B cell (primary cell): ENCODE results near the gene TSG101. TPM values are rescaled to one million over a fixed set of nuclear protein-coding genes. Genes with fewer than 3 reads are reported as not detected.

Experiments used
- ATAC-seq: fragments of 200-7000 bp; cut with Tn5 transposase; one replicate; pipeline ENCODE4 v1.10.0; 2021; ENCODE audit warnings: low read depth, mild to moderate bottlenecking, moderate number of reproducible peaks, moderate library complexity
- CTCF ChIA-PET: fragments of 350-600 bp; sonication (Branson Sonifier 250); formaldehyde crosslinking; loops from one replicate; lab custom pipeline; 2021; ENCODE audit warnings: antibody characterized with exemption, inconsistent platforms; lab: Charles Lee
- POLR2A ChIA-PET: fragments of 350-600 bp; sonication (Branson Sonifier 250); formaldehyde crosslinking; loops from one replicate; lab custom pipeline; 2021; ENCODE audit warnings: antibody characterized with exemption; lab: Charles Lee
- DNase-seq: peaks from one replicate; pipeline ENCODE4 v3.0.0; 2013
- H2AFZ ChIP-seq: 2 replicates; pipeline ENCODE4 v1.6.1; 2012; ENCODE audit warnings: mild to moderate bottlenecking, low read depth, low read length; ENCODE audit not compliant: insufficient read depth, poor library complexity, severe bottlenecking
- H3K27ac ChIP-seq, 2 donors: 1 replicate in 1 of 2; 2 replicates in 1 of 2; pipeline ENCODE4 v1.5.1; 2012 to 2013; ENCODE audit warnings: low read length in 2 of 2, mild to moderate bottlenecking in 2 of 2, moderate library complexity in 1 of 2
- H3K27me3 ChIP-seq, 4 experiments: fragments of 200-600 bp in 1 of 4; sonication (generic) in 1 of 4; replicated peaks in 1 of 4; 1 replicate in 2 of 4; 2 replicates in 2 of 4; pipeline versions ENCODE4 v1.6.1 to v1.7.0; 2013 to 2016; ENCODE audit warnings: low read length in 3 of 4, mild to moderate bottlenecking in 2 of 4, mixed read lengths in 1 of 4, moderate library complexity in 1 of 4; ENCODE audit not compliant: insufficient read depth in 4 of 4, control insufficient read depth in 3 of 4; ENCODE audit errors: control extremely low read depth in 1 of 4
- H3K36me3 ChIP-seq, 2 experiments: replicated peaks in 1 of 2; 1 replicate in 1 of 2; 2 replicates in 1 of 2; pipeline versions ENCODE4 v1.6.1 to v1.7.1; 2013; ENCODE audit warnings: low read length in 1 of 2; ENCODE audit not compliant: insufficient read depth in 2 of 2, control insufficient read depth in 1 of 2; ENCODE audit errors: control extremely low read depth in 1 of 2, extremely low read depth in 1 of 2
- H3K4me1 ChIP-seq, 2 donors: fragments of 200-600 bp in 1 of 2; sonication (generic) in 1 of 2; 1 replicate in 1 of 2; 2 replicates in 1 of 2; pipeline versions ENCODE4 v1.5.1 to v1.6.1; 2013 to 2017; ENCODE audit warnings: low read length in 2 of 2; ENCODE audit not compliant: control insufficient read depth in 2 of 2, insufficient read depth in 2 of 2
- H3K4me2 ChIP-seq: replicated peaks from 2 replicates; pipeline ENCODE3; 2012; ENCODE audit warnings: mild to moderate bottlenecking, low read depth, low read length; ENCODE audit not compliant: poor library complexity, severe bottlenecking
- H3K4me3 ChIP-seq, 5 experiments: fragments of 200-600 bp in 1 of 5; sonication (generic) in 1 of 5; 1 replicate in 3 of 5; 2 replicates in 2 of 5; pipeline versions ENCODE4 v1.5.1 to v1.7.0; 2011 to 2016; ENCODE audit warnings: low read length in 4 of 5, mild to moderate bottlenecking in 4 of 5, low read depth in 2 of 5, control low read depth in 1 of 5, moderate library complexity in 1 of 5; ENCODE audit not compliant: insufficient read depth in 1 of 5; ENCODE audit errors: control extremely low read depth in 1 of 5, extremely low read depth in 1 of 5
- H3K79me2 ChIP-seq: fragments of 200-600 bp; sonication (generic); one replicate; pipeline ENCODE4 v1.6.0; 2016; ENCODE audit warnings: low read length; ENCODE audit not compliant: control insufficient read depth, insufficient read depth
- H3K9ac ChIP-seq: fragments of 200-600 bp; sonication (generic); 2 replicates; pipeline ENCODE4 v1.6.1; 2017; ENCODE audit warnings: mild to moderate bottlenecking, low read length, moderate library complexity
- H3K9me3 ChIP-seq, 3 donors: one replicate each; pipeline versions ENCODE4 v1.6.1 to v1.7.1; 2013; ENCODE audit warnings: low read length in 2 of 3; ENCODE audit not compliant: control insufficient read depth in 2 of 3, insufficient read depth in 1 of 3; ENCODE audit errors: control extremely low read depth in 1 of 3
- H4K20me1 ChIP-seq: 2 replicates; pipeline ENCODE4 v1.6.0; 2012; ENCODE audit warnings: mild to moderate bottlenecking, low read length; ENCODE audit not compliant: insufficient read depth, control insufficient read depth, poor library complexity, severe bottlenecking
- H3K27ac Mint-ChIP-seq: one replicate; pipeline ENCODE4 v1.8.0; 2021; ENCODE audit warnings: mixed read lengths
- H3K27me3 Mint-ChIP-seq: one replicate; pipeline ENCODE4 v1.8.0; 2021; ENCODE audit warnings: mixed read lengths
- H3K4me1 Mint-ChIP-seq: one replicate; pipeline ENCODE4 v1.8.0; 2021; ENCODE audit warnings: mixed read lengths
- H3K4me3 Mint-ChIP-seq: one replicate; pipeline ENCODE4 v1.8.0; 2021; ENCODE audit warnings: mixed read lengths
- H3K9me3 Mint-ChIP-seq: one replicate; pipeline ENCODE4 v1.8.0; 2022; ENCODE audit warnings: mixed read lengths; ENCODE audit not compliant: insufficient read depth
- EZH2 ChIP-seq: IDR thresholded peaks from 2 replicates; pipeline ENCODE4 v1.6.1; 2012; ENCODE audit warnings: borderline replicate concordance, low read depth, mild to moderate bottlenecking, moderate library complexity, low read length; ENCODE audit not compliant: insufficient read depth, poor library complexity, severe bottlenecking
- WGBS: methylation state at CpG from one replicate; pipeline ENCODE4 v1.1.5; 2013; ENCODE audit warnings: missing lambda C conversion rate; ENCODE audit not compliant: insufficient coverage; 5-methylcytosine and 5-hydroxymethylcytosine counted together
- intact Hi-C: fragments of 100-400 bp; cut with micrococcal nuclease; formaldehyde crosslinking; loops from one replicate; pipeline ENCODE4 v1.10.0; 2022
- polyA plus RNA-seq: library from polyadenylated mRNA; depleted of rRNA; stranded (reverse); fragments of >200 nt; gene quantifications from 2 replicates; pipeline ENCODE4 v1.2.3, GENCODE V29; 2012
- total RNA-seq, 2 donors: library from RNA; stranded (reverse); fragments of 120-200 nt in 1 of 2; gene quantifications; 1 replicate in 1 of 2; 2 replicates in 1 of 2; pipeline versions ENCODE4 v1.2.3 to v1.2.4, GENCODE V29; 2013 to 2022
- TF ChIP-seq, protein P1 (sequence below): fragments of 200-600 bp; IDR thresholded peaks from one replicate; pipeline ENCODE4 v1.8.0; 2022; ENCODE audit warnings: antibody characterized with exemption, mild to moderate bottlenecking

Gene TSG101
- total and polyA plus RNA-seq, 2 donors (not counting 1 experiment from before 2014, with no cell fraction given) = 50.9 to 56.5 TPM

DNA sequence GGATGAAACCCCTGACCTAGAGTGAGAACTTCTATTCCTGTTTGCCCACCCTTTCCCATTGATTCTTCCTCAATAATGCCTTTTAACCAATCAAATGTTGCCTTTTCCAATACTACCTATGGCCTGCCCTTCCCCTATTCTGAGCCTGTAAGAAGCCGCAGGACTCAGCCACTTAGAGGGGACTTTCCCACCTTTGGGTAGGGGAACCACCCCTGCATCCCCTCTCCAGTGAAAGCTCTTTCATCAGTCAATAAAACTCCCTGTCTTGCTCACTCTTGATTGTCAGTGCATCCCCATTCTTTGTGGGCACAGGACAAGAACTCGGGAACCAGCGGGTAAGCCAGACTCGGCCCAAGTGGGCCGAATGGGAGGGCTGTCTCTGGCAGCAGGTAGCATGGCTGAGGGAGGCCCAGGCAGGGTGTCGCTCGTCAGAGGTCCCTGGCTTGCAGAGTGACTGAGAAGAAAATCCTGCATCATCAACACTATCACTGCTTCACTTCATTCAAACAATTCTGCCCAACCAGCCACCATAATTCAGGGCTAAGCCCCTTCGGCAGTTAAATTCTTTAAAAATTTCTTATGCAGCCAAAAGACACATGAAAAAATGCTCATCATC, 40.7 kb downstream of the TSG101 start:
- Mint-ChIP-seq H3K27ac (no peak overlapping the region), H3K27me3 (no peaks in the 10 kb centered on the region), H3K4me3 (no peak overlapping the region), H3K9me3 (no peaks in the 10 kb centered on the region), H3K4me1 (no peaks in the 10 kb centered on the region)
- Histone ChIP-seq H3K27me3 (no peaks in the 10 kb centered on the region), H3K36me3 (peaks cover 19 to 69% of the 10 kb centered on the region in 2 experiments), H3K79me2 (no peaks in the 10 kb centered on the region), H3K4me1 (no peaks in the 10 kb centered on the region), H4K20me1 (peaks cover 9% of the 10 kb centered on the region), H3K4me3 (no peak overlapping the region), H3K4me2 (no peak overlapping the region), H3K9ac (no peak overlapping the region), H3K27ac (no peak overlapping the region), H3K9me3 (no peaks in the 10 kb centered on the region), H2AFZ (no peak overlapping the region)
- TF ChIP-seq EZH2 = no peak
- TF ChIP-seq, protein P1, sequence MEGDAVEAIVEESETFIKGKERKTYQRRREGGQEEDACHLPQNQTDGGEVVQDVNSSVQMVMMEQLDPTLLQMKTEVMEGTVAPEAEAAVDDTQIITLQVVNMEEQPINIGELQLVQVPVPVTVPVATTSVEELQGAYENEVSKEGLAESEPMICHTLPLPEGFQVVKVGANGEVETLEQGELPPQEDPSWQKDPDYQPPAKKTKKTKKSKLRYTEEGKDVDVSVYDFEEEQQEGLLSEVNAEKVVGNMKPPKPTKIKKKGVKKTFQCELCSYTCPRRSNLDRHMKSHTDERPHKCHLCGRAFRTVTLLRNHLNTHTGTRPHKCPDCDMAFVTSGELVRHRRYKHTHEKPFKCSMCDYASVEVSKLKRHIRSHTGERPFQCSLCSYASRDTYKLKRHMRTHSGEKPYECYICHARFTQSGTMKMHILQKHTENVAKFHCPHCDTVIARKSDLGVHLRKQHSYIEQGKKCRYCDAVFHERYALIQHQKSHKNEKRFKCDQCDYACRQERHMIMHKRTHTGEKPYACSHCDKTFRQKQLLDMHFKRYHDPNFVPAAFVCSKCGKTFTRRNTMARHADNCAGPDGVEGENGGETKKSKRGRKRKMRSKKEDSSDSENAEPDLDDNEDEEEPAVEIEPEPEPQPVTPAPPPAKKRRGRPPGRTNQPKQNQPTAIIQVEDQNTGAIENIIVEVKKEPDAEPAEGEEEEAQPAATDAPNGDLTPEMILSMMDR = no peak
- WGBS = 88% methylated on average over 7 of the region's 8 CpGs
- DNase-seq = no peak
- ChIA-PET CTCF (no interaction called here), POLR2A (no interaction called here)
- intact Hi-C loops = no loop called here
- ATAC-seq = no peak

- Mint-ChIP-seq H3K9me3 (no peaks in the 10 kb centered on the region), H3K27me3 (no peaks in the 10 kb centered on the region), H3K4me1 (no peaks in the 10 kb centered on the region), H3K4me3 (no peak overlapping the region), H3K27ac (no peak overlapping the region)
- Histone ChIP-seq H3K4me3 (no peak overlapping the region), H3K9me3 (no peaks in the 10 kb centered on the region), H3K36me3 (peaks cover 31 to 71% of the 10 kb centered on the region in 2 experiments), H3K4me2 (no peak overlapping the region), H3K79me2 (no peaks in the 10 kb centered on the region), H3K9ac (no peak overlapping the region), H3K27me3 (no peaks in the 10 kb centered on the region), H2AFZ (no peak overlapping the region), H3K4me1 (no peaks in the 10 kb centered on the region), H3K27ac (no peak overlapping the region), H4K20me1 (peaks cover 9% of the 10 kb centered on the region)
- ChIA-PET CTCF (no interaction called here), POLR2A (interaction anchor here (0.7 kb wide), 1 partner anchor 68 kb away, joined by 3 read pairs; no protein-coding TSS in a partner anchor)
- TF ChIP-seq, protein P1 = no peak
- TF ChIP-seq EZH2 = no peak
- DNase-seq (no peak), ATAC-seq (no peak)
- intact Hi-C loops = no loop called here
- 100% methylated on average over 2 of the region's 4 CpGs for WGBS
These were observed 47.7 kb downstream of the TSG101 start for GRCh38 chr11:18479063-18479462.
